GM23338 (cell line): Measurements from ENCODE around the gene TMEM144. TPM values are rescaled to one million over a fixed set of nuclear protein-coding genes. Genes with fewer than 3 reads are reported as not detected.
A peak's percentile ranks its signal among the peaks of the same experiment; 100 is the strongest.

Experiments used
- ATAC-seq: fragments of 200-7000 bp; cut with Tn5 transposase; 3 replicates; pipeline ENCODE4 v1.9.1; 2020
- DNase-seq: peaks from one replicate; pipeline ENCODE4 v3.0.0-alpha.2; 2015; ENCODE audit warnings: low spot score
- H2AFZ ChIP-seq: fragments of 200-600 bp; sonication (generic); 2 replicates; pipeline ENCODE4 v1.8.0; 2016; ENCODE audit warnings: antibody characterized with exemption, mild to moderate bottlenecking, moderate library complexity
- H3F3A ChIP-seq: fragments of 200-600 bp; sonication (generic); replicated peaks from 2 replicates; pipeline ENCODE4 v1.8.0; 2017; ENCODE audit warnings: antibody characterized with exemption, mixed run types, low read depth
- H3K27ac ChIP-seq: fragments of 200-600 bp; sonication (generic); 2 replicates; pipeline ENCODE4 v1.6.1; 2016; ENCODE audit warnings: low read depth
- H3K27me3 ChIP-seq: fragments of 200-600 bp; sonication (generic); 2 replicates; pipeline ENCODE4 v1.8.0; 2016; ENCODE audit warnings: mild to moderate bottlenecking, mixed run types, moderate library complexity; ENCODE audit not compliant: insufficient read depth
- H3K36me3 ChIP-seq: fragments of 200-600 bp; sonication (generic); 2 replicates; pipeline ENCODE4 v1.8.0; 2016; ENCODE audit warnings: mild to moderate bottlenecking; ENCODE audit not compliant: insufficient read depth
- H3K4me1 ChIP-seq: fragments of 200-600 bp; sonication (generic); 2 replicates; pipeline ENCODE4 v1.8.0; 2016; ENCODE audit warnings: mild to moderate bottlenecking, moderate library complexity; ENCODE audit not compliant: insufficient read depth
- H3K4me2 ChIP-seq: fragments of 200-600 bp; sonication (generic); 2 replicates; pipeline ENCODE4 v1.7.1; 2017; ENCODE audit warnings: mixed run types
- H3K4me3 ChIP-seq: fragments of 200-600 bp; sonication (generic); 2 replicates; pipeline ENCODE4 v1.6.1; 2016; ENCODE audit warnings: mixed run types
- H3K79me2 ChIP-seq: fragments of 200-600 bp; sonication (generic); replicated peaks from 2 replicates; pipeline ENCODE4 v1.8.0; 2017; ENCODE audit warnings: mild to moderate bottlenecking; ENCODE audit not compliant: insufficient read depth
- H3K9me2 ChIP-seq: fragments of 200-600 bp; sonication (generic); 2 replicates; pipeline ENCODE4 v1.8.0; 2017; ENCODE audit not compliant: insufficient read depth
- H4K20me1 ChIP-seq: fragments of 200-600 bp; sonication (generic); replicated peaks from 2 replicates; pipeline ENCODE4 v1.8.0; 2017; ENCODE audit warnings: mild to moderate bottlenecking; ENCODE audit not compliant: insufficient read depth
- H3K27ac Mint-ChIP-seq: 2 replicates; pipeline ENCODE4 v1.8.0; 2020; ENCODE audit warnings: inconsistent platforms, mild to moderate bottlenecking, moderate library complexity, mixed read lengths
- H3K27me3 Mint-ChIP-seq: 3 replicates; pipeline ENCODE4 v1.8.0; 2022; ENCODE audit warnings: low read depth, mild to moderate bottlenecking, moderate library complexity, mixed read lengths, inconsistent platforms; ENCODE audit not compliant: insufficient read depth, poor library complexity
- H3K36me3 Mint-ChIP-seq: 3 replicates; pipeline ENCODE4 v1.8.0; 2021; ENCODE audit warnings: low read depth, mild to moderate bottlenecking, inconsistent platforms, moderate library complexity, mixed read lengths
- H3K4me1 Mint-ChIP-seq: 3 replicates; pipeline ENCODE4 v1.8.0; 2020; ENCODE audit warnings: mild to moderate bottlenecking, inconsistent platforms, mixed read lengths
- H3K4me3 Mint-ChIP-seq: 3 replicates; pipeline ENCODE4 v1.8.0; 2021; ENCODE audit warnings: moderate library complexity, mild to moderate bottlenecking, inconsistent platforms, mixed read lengths
- H3K9me3 Mint-ChIP-seq: 3 replicates; pipeline ENCODE4 v1.8.0; 2020; ENCODE audit warnings: moderate library complexity, mild to moderate bottlenecking, inconsistent platforms, mixed read lengths
- CREB1 ChIP-seq: fragments of 250-450 bp; sonication (Bioruptor Pico); IDR thresholded peaks from 2 replicates; pipeline ENCODE4 v1.5.0; 2020; ENCODE audit warnings: low read depth, mild to moderate bottlenecking, moderate library complexity
- ETS1 ChIP-seq: IDR thresholded peaks from 2 replicates; pipeline ENCODE4 v1.6.1; 2016; ENCODE audit warnings: antibody characterized with exemption
- EZH2phosphoT487 ChIP-seq: fragments of 200-600 bp; sonication (generic); IDR thresholded peaks from one replicate; pipeline ENCODE4 v1.8.1; 2018; ENCODE audit warnings: antibody characterized with exemption; ENCODE audit not compliant: unreplicated experiment
- POLR2AphosphoS5 ChIP-seq: IDR thresholded peaks from 2 replicates; pipeline ENCODE4 v1.6.1; 2016; ENCODE audit warnings: antibody characterized with exemption, low read depth
- REST ChIP-seq: IDR thresholded peaks from one replicate; pipeline ENCODE4 v1.6.1; 2018; ENCODE audit warnings: antibody characterized with exemption; ENCODE audit not compliant: unreplicated experiment
- STAT1 ChIP-seq: IDR thresholded peaks from one replicate; pipeline ENCODE4 v1.6.1; 2016; ENCODE audit warnings: antibody characterized with exemption; ENCODE audit not compliant: unreplicated experiment
- ZNF114 ChIP-seq: fragments of 250-450 bp; sonication (Bioruptor Pico); IDR thresholded peaks from 2 replicates; pipeline ENCODE4 v1.5.0; 2020; ENCODE audit warnings: mild to moderate bottlenecking, moderate library complexity
- ZNF331 ChIP-seq: fragments of 250-450 bp; sonication (Bioruptor Pico); IDR thresholded peaks from 2 replicates; pipeline ENCODE4 v1.5.0; 2020; ENCODE audit warnings: low read depth, mild to moderate bottlenecking, moderate library complexity
- polyA plus RNA-seq: library from polyadenylated mRNA; unstranded; fragments of >200 nt; fragmentation: Nextera tagmentation; extraction: Ambion mirVana; gene quantifications from 2 replicates; pipeline ENCODE4 v1.2.1, GENCODE V29; 2016
- total RNA-seq: library from RNA; depleted of rRNA; stranded (reverse); fragments of >200 nt; shearing (Covaris generic); gene quantifications from 2 replicates; pipeline ENCODE4 v1.2.3, GENCODE V29; 2014
- TF ChIP-seq, protein P1 (sequence below): fragments of 250-450 bp; sonication (Bioruptor Pico); IDR thresholded peaks from 2 replicates; pipeline ENCODE4 v1.5.0; 2020; ENCODE audit warnings: mild to moderate bottlenecking, moderate library complexity
- TF ChIP-seq, protein P2 (sequence below), 2 experiments: fragments of 200-600 bp in 1 of 2; sonication (generic) in 1 of 2; conservative IDR thresholded peaks; 2 replicates each; pipeline versions ENCODE4 v1.5.1 to v1.6.1; 2016 to 2017; ENCODE audit warnings: antibody characterized with exemption in 2 of 2, low read depth in 2 of 2, mild to moderate bottlenecking in 2 of 2, moderate library complexity in 1 of 2

TMEM144 gene
- total and polyA plus RNA-seq, 2 experiments from 2014 or later: 1.3 to 1.7 TPM

DNA sequence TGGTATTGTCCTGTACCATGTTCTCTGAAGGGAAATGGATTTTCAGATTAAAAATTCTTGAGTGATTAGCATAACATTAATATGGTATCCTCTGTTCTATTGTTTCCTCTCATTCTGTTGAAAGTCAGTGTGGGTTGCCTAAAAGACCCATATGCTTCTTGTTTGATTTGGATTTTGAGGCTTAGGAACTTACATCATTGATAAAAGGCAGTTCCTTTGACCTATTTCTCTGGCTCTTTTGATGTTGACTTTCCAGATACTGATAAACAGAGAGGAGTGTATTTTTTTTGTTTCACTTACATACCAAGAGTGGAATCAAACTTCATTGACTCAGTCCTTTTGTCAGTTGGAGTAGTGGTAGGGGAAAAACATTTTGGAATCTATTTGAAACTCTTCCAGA is 32.8 kb downstream of the TMEM144 start:
- DNase-seq (no peak), ATAC-seq (no peak)
- no peaks in the 10 kb centered on the region for H3K27me3 ChIP-seq
- H3K9me2 ChIP-seq: no peaks in the 10 kb centered on the region
- TF ChIP-seq REST: no peak
- TF ChIP-seq CREB1: no peak
- TF ChIP-seq, protein P1, sequence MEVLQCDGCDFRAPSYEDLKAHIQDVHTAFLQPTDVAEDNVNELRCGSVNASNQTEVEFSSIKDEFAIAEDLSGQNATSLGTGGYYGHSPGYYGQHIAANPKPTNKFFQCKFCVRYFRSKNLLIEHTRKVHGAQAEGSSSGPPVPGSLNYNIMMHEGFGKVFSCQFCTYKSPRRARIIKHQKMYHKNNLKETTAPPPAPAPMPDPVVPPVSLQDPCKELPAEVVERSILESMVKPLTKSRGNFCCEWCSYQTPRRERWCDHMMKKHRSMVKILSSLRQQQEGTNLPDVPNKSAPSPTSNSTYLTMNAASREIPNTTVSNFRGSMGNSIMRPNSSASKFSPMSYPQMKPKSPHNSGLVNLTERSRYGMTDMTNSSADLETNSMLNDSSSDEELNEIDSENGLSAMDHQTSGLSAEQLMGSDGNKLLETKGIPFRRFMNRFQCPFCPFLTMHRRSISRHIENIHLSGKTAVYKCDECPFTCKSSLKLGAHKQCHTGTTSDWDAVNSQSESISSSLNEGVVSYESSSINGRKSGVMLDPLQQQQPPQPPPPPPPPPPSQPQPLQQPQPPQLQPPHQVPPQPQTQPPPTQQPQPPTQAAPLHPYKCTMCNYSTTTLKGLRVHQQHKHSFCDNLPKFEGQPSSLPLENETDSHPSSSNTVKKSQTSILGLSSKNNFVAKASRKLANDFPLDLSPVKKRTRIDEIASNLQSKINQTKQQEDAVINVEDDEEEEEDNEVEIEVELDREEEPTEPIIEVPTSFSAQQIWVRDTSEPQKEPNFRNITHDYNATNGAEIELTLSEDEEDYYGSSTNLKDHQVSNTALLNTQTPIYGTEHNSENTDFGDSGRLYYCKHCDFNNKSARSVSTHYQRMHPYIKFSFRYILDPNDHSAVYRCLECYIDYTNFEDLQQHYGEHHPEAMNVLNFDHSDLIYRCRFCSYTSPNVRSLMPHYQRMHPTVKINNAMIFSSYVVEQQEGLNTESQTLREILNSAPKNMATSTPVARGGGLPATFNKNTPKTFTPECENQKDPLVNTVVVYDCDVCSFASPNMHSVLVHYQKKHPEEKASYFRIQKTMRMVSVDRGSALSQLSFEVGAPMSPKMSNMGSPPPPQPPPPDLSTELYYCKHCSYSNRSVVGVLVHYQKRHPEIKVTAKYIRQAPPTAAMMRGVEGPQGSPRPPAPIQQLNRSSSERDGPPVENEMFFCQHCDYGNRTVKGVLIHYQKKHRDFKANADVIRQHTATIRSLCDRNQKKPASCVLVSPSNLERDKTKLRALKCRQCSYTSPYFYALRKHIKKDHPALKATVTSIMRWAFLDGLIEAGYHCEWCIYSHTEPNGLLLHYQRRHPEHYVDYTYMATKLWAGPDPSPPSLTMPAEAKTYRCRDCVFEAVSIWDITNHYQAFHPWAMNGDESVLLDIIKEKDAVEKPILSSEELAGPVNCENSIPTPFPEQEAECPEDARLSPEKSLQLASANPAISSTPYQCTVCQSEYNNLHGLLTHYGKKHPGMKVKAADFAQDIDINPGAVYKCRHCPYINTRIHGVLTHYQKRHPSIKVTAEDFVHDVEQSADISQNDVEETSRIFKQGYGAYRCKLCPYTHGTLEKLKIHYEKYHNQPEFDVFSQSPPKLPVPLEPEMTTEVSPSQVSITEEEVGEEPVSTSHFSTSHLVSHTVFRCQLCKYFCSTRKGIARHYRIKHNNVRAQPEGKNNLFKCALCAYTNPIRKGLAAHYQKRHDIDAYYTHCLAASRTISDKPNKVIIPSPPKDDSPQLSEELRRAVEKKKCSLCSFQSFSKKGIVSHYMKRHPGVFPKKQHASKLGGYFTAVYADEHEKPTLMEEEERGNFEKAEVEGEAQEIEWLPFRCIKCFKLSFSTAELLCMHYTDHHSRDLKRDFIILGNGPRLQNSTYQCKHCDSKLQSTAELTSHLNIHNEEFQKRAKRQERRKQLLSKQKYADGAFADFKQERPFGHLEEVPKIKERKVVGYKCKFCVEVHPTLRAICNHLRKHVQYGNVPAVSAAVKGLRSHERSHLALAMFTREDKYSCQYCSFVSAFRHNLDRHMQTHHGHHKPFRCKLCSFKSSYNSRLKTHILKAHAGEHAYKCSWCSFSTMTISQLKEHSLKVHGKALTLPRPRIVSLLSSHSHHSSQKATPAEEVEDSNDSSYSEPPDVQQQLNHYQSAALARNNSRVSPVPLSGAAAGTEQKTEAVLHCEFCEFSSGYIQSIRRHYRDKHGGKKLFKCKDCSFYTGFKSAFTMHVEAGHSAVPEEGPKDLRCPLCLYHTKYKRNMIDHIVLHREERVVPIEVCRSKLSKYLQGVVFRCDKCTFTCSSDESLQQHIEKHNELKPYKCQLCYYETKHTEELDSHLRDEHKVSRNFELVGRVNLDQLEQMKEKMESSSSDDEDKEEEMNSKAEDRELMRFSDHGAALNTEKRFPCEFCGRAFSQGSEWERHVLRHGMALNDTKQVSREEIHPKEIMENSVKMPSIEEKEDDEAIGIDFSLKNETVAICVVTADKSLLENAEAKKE: no peak
- TF ChIP-seq, protein P2, sequence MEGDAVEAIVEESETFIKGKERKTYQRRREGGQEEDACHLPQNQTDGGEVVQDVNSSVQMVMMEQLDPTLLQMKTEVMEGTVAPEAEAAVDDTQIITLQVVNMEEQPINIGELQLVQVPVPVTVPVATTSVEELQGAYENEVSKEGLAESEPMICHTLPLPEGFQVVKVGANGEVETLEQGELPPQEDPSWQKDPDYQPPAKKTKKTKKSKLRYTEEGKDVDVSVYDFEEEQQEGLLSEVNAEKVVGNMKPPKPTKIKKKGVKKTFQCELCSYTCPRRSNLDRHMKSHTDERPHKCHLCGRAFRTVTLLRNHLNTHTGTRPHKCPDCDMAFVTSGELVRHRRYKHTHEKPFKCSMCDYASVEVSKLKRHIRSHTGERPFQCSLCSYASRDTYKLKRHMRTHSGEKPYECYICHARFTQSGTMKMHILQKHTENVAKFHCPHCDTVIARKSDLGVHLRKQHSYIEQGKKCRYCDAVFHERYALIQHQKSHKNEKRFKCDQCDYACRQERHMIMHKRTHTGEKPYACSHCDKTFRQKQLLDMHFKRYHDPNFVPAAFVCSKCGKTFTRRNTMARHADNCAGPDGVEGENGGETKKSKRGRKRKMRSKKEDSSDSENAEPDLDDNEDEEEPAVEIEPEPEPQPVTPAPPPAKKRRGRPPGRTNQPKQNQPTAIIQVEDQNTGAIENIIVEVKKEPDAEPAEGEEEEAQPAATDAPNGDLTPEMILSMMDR (conservative IDR thresholded peaks at IDR 0.05; ENCODE audit: low read depth in 2 of 2): no peak
- TF ChIP-seq EZH2phosphoT487: no peak
- TF ChIP-seq POLR2AphosphoS5: no peak
- no peak for TF ChIP-seq STAT1
- no peak for TF ChIP-seq ZNF331 (CRISPR knock-in tag)
- TF ChIP-seq ETS1: no peak
- no peak for TF ChIP-seq ZNF114 (CRISPR knock-in tag)
- Mint-ChIP-seq H3K27ac (0 out of 2 replicates have a peak overlapping the region, but pooled peaks have one; percentile 37), H3K4me3 (no peak overlapping the region), H3K9me3 (no peaks in the 10 kb centered on the region), H3K4me1 (peaks cover 18% of the 10 kb centered on the region), H3K36me3 (peaks cover 7% of the 10 kb centered on the region; the same call in 1 of the 3 replicates), H3K27me3 (no peaks in the 10 kb centered on the region)
- H3F3A ChIP-seq: no peaks in the 10 kb centered on the region
- no peaks in the 10 kb centered on the region for H4K20me1 ChIP-seq
- no peaks in the 10 kb centered on the region for H3K36me3 ChIP-seq
- H3K79me2 ChIP-seq: no peaks in the 10 kb centered on the region
- H3K4me3 ChIP-seq: no peak overlapping the region
- peaks cover 11% of the 10 kb centered on the region; the same call in 1 of the 2 replicates for H3K4me1 ChIP-seq
- no peak overlapping the region for H3K27ac ChIP-seq
- H2AFZ ChIP-seq: no peak overlapping the region
- H3K4me2 ChIP-seq: no peak overlapping the region
